CD14-positive monocyte (primary cell): ENCODE measurements around the gene ANKRD13A. TPM values are rescaled to one million over a fixed set of nuclear protein-coding genes. Genes with fewer than 3 reads are reported as not detected.
A peak's percentile ranks its signal among the peaks of the same experiment; 100 is the strongest.

Experiments used
- DNase-seq, 3 donors: peaks; one replicate each; pipeline ENCODE4 v3.0.0-alpha.2; 2011 to 2022
- H2AFZ ChIP-seq: 2 replicates; pipeline ENCODE4 v1.6.0; 2012; ENCODE audit warnings: mild to moderate bottlenecking, low read depth, low read length, inconsistent platforms; ENCODE audit not compliant: insufficient read depth, poor library complexity, severe bottlenecking
- H3K27ac ChIP-seq, 2 donors: 1 replicate in 1 of 2; 2 replicates in 1 of 2; pipeline ENCODE4 v1.5.1; 2012 to 2013; ENCODE audit warnings: low read length in 2 of 2, control low read depth in 1 of 2, inconsistent platforms in 1 of 2, low read depth in 1 of 2, mild to moderate bottlenecking in 1 of 2
- H3K27me3 ChIP-seq, 2 donors: one replicate each; pipeline versions ENCODE4 v1.6.0 to v1.6.1; 2011 to 2013; ENCODE audit warnings: low read length in 2 of 2; ENCODE audit not compliant: control insufficient read depth in 2 of 2, insufficient read depth in 2 of 2
- H3K36me3 ChIP-seq, 2 donors: replicated peaks in 1 of 2; 1 replicate in 1 of 2; 2 replicates in 1 of 2; pipeline versions ENCODE4 v1.5.1 to v1.6.1; 2012 to 2013; ENCODE audit warnings: low read length in 2 of 2, control low read depth in 1 of 2, inconsistent platforms in 1 of 2, mild to moderate bottlenecking in 1 of 2; ENCODE audit not compliant: insufficient read depth in 2 of 2, control insufficient read depth in 1 of 2
- H3K4me1 ChIP-seq, 2 donors: 1 replicate in 1 of 2; 2 replicates in 1 of 2; pipeline versions ENCODE4 v1.5.1 to v1.6.1; 2012 to 2013; ENCODE audit warnings: low read length in 2 of 2, control low read depth in 1 of 2, inconsistent platforms in 1 of 2, mild to moderate bottlenecking in 1 of 2, moderate library complexity in 1 of 2; ENCODE audit not compliant: insufficient read depth in 2 of 2, control insufficient read depth in 1 of 2
- H3K4me2 ChIP-seq: replicated peaks from 2 replicates; pipeline ENCODE3; 2012; ENCODE audit warnings: low read length, moderate library complexity, mild to moderate bottlenecking; ENCODE audit not compliant: poor library complexity, severe bottlenecking; ENCODE audit errors: extremely low read depth
- H3K4me3 ChIP-seq, 3 experiments: fragments of 200-600 bp in 1 of 3; sonication (generic) in 1 of 3; replicated peaks in 1 of 3; 1 replicate in 2 of 3; 2 replicates in 1 of 3; pipeline ENCODE4 v1.5.1; 2011 to 2013; ENCODE audit warnings: low read length in 3 of 3, mild to moderate bottlenecking in 3 of 3, control low read depth in 2 of 3, low read depth in 2 of 3, inconsistent platforms in 1 of 3, moderate library complexity in 1 of 3
- H3K79me2 ChIP-seq: 2 replicates; pipeline ENCODE4 v1.6.0; 2012; ENCODE audit warnings: mild to moderate bottlenecking, control low read depth, inconsistent platforms, low read length, moderate library complexity; ENCODE audit not compliant: insufficient read depth
- H3K9ac ChIP-seq: 2 replicates; pipeline ENCODE4 v1.6.0; 2017; ENCODE audit warnings: low read length, mild to moderate bottlenecking; ENCODE audit not compliant: insufficient read depth, poor library complexity, severe bottlenecking
- H3K9me3 ChIP-seq, 2 donors: replicated peaks in 1 of 2; 1 replicate in 1 of 2; 2 replicates in 1 of 2; pipeline versions ENCODE4 v1.5.1 to v1.6.1; 2012 to 2013; ENCODE audit warnings: low read length in 2 of 2, control low read depth in 1 of 2; ENCODE audit not compliant: control insufficient read depth in 1 of 2, insufficient read depth in 1 of 2
- H4K20me1 ChIP-seq: 2 replicates; pipeline ENCODE4 v1.6.0; 2012; ENCODE audit warnings: mild to moderate bottlenecking, low read length, control low read depth, moderate library complexity; ENCODE audit not compliant: insufficient read depth
- H3K27ac Mint-ChIP-seq, 7 donors: one replicate each; pipeline ENCODE4 v1.8.0; 2020; ENCODE audit warnings: mild to moderate bottlenecking in 7 of 7, mixed read lengths in 7 of 7, moderate library complexity in 6 of 7, inconsistent platforms in 2 of 7
- H3K27me3 Mint-ChIP-seq, 3 donors: one replicate each; pipeline ENCODE4 v1.8.0; 2021 to 2022; ENCODE audit warnings: low read depth in 3 of 3, mild to moderate bottlenecking in 3 of 3, mixed read lengths in 3 of 3, moderate library complexity in 3 of 3, inconsistent platforms in 1 of 3
- H3K36me3 Mint-ChIP-seq, 2 donors: one replicate each; pipeline ENCODE4 v1.8.0; 2020; ENCODE audit warnings: mixed read lengths in 2 of 2, inconsistent platforms in 1 of 2, mild to moderate bottlenecking in 1 of 2
- H3K4me1 Mint-ChIP-seq: one replicate; pipeline ENCODE4 v1.8.0; 2020; ENCODE audit warnings: mild to moderate bottlenecking, mixed read lengths
- H3K4me3 Mint-ChIP-seq, 2 donors: one replicate each; pipeline ENCODE4 v1.8.0; 2020; ENCODE audit warnings: mild to moderate bottlenecking in 2 of 2, mixed read lengths in 2 of 2, moderate library complexity in 1 of 2
- H3K9me3 Mint-ChIP-seq, 7 donors: one replicate each; pipeline ENCODE4 v1.8.0; 2020 to 2022; ENCODE audit warnings: mixed read lengths in 7 of 7, mild to moderate bottlenecking in 6 of 7, moderate library complexity in 6 of 7, inconsistent platforms in 2 of 7
- WGBS: methylation state at CpG from one replicate; pipeline ENCODE4 v1.1.5; 2013; ENCODE audit warnings: missing lambda C conversion rate; ENCODE audit not compliant: insufficient coverage; 5-methylcytosine and 5-hydroxymethylcytosine counted together
- intact Hi-C, 2 donors: fragments of 100-400 bp; cut with micrococcal nuclease; formaldehyde crosslinking; loops; one replicate each; pipeline versions ENCODE4 v1.15.0 to v1.15.1; 2023
- polyA plus RNA-seq, 3 donors: library from polyadenylated mRNA; depleted of rRNA in 1 of 3; unstranded in 2 of 3; stranded (reverse) in 1 of 3; fragments of 300-500 nt in 2 of 3; fragments of >200 nt in 1 of 3; fragmentation: Illumina TruSeq in 2 of 3; gene quantifications; 1 replicate in 2 of 3; 2 replicates in 1 of 3; pipeline ENCODE4 v1.2.3, GENCODE V29; 2012 to 2021
- TF ChIP-seq, protein P1 (sequence below): fragments of 200-600 bp; IDR thresholded peaks from one replicate; pipeline ENCODE4 v1.8.0; 2022; ENCODE audit warnings: antibody characterized with exemption, mild to moderate bottlenecking

The ANKRD13A gene
- polyA plus RNA-seq, 3 donors, result 42.8 to 89.3 (median 46.8) TPM

DNA sequence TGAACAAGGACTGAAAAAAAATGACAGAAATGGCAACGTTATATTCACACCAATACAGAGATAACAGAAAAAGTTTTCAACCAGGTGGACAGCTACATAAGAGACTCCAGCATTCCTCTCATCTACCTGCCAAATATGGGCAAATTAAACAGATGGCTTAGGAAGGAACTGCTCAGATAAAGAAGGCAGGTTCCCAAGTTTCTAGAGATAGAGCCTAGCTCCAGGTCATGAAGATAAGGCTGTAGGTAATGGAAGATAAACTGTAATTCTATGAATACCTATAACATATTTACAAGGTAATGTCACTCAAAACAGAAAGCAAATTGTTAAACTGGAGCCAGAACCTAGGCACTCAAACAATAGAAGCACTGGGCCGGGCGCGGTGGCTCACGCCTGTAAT is 45.6 kb upstream of the ANKRD13A start:
- peaks cover 14% of the 10 kb centered on the region for H3K4me1 Mint-ChIP-seq
- H3K4me2 ChIP-seq, result no peak overlapping the region
- peaks cover 8 to 11% of the 10 kb centered on the region in 2 donors for H3K4me1 ChIP-seq
- H3K27me3 ChIP-seq, result no peaks in the 10 kb centered on the region
- H3K9me3 Mint-ChIP-seq, result no peaks in the 10 kb centered on the region
- no CpG with 5 or more reads among the region's 5 CpGs for WGBS
- intact Hi-C loops, result no loop called here
- H3K9ac ChIP-seq, result no peak overlapping the region
- peak overlapping the region in 1 of 2 donors; percentile 77 for H3K27ac ChIP-seq
- DNase-seq, result no peak
- no peak overlapping the region for H3K4me3 Mint-ChIP-seq
- peaks cover 90% of the 10 kb centered on the region for H4K20me1 ChIP-seq
- peaks cover 41% of the 10 kb centered on the region for H3K79me2 ChIP-seq
- H3K27ac Mint-ChIP-seq, result peak overlapping the region in 6 of 7 donors; percentile 11 to 90 (median 55)
- H2AFZ ChIP-seq, result no peak overlapping the region
- H3K4me3 ChIP-seq, result no peak overlapping the region
- H3K36me3 Mint-ChIP-seq, result peaks cover 77 to 97% of the 10 kb centered on the region in 2 donors
- no peaks in the 10 kb centered on the region for H3K9me3 ChIP-seq
- H3K36me3 ChIP-seq, result peaks cover 95 to 98% of the 10 kb centered on the region in 2 donors
- peaks cover 0 to 1% (median 0%) of the 10 kb centered on the region in 3 donors for H3K27me3 Mint-ChIP-seq
- TF ChIP-seq, protein P1, sequence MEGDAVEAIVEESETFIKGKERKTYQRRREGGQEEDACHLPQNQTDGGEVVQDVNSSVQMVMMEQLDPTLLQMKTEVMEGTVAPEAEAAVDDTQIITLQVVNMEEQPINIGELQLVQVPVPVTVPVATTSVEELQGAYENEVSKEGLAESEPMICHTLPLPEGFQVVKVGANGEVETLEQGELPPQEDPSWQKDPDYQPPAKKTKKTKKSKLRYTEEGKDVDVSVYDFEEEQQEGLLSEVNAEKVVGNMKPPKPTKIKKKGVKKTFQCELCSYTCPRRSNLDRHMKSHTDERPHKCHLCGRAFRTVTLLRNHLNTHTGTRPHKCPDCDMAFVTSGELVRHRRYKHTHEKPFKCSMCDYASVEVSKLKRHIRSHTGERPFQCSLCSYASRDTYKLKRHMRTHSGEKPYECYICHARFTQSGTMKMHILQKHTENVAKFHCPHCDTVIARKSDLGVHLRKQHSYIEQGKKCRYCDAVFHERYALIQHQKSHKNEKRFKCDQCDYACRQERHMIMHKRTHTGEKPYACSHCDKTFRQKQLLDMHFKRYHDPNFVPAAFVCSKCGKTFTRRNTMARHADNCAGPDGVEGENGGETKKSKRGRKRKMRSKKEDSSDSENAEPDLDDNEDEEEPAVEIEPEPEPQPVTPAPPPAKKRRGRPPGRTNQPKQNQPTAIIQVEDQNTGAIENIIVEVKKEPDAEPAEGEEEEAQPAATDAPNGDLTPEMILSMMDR, result no peak

DNA sequence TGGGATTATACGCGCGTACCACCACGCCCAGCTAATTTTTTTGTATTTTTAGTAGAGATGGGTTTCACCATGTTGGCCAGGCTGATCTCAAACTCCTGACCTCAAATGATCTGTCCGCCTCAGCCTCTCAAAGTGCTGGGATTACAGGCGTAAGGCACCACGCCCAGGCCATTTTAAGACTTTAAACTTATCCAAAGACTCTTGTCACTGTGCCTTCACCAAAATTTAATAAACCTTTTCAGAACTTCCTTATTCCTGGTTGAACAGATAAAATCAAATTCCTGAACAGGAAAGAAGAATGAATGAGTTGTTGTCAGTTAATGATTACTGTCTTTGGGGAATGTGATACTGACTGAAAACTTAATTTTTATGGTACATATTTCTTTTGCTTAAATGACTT is 40.9 kb upstream of the ANKRD13A start:
- Mint-ChIP-seq H3K9me3 (no peaks in the 10 kb centered on the region), H3K4me3 (no peak overlapping the region), H3K36me3 (peaks cover 74 to 95% of the 10 kb centered on the region in 2 donors), H3K27ac (peak overlapping the region in 1 of 7 donors; percentile 66), H3K27me3 (peaks cover 0 to under 1% (median 0%) of the 10 kb centered on the region in 3 donors), H3K4me1 (peaks cover 2% of the 10 kb centered on the region)
- Histone ChIP-seq H3K9ac (no peak overlapping the region), H3K4me1 (no peaks in the 10 kb centered on the region), H3K4me2 (no peak overlapping the region), H2AFZ (no peak overlapping the region), H4K20me1 (peaks cover 90% of the 10 kb centered on the region), H3K27ac (no peak overlapping the region), H3K4me3 (no peak overlapping the region), H3K9me3 (no peaks in the 10 kb centered on the region), H3K27me3 (no peaks in the 10 kb centered on the region), H3K36me3 (peaks cover 95 to 98% of the 10 kb centered on the region in 2 donors), H3K79me2 (peaks cover 35% of the 10 kb centered on the region)
- intact Hi-C loops, result no loop called here
- TF ChIP-seq, protein P1, result no peak
- WGBS, result 100% methylated on average over 4 of the region's 7 CpGs
- no peak for DNase-seq
